ENCODE data around the gene GNAS-AS1.
"Not testable (repeated sequence)": the region's sequence is repeated elsewhere in the genome, so short reads cannot be mapped to it uniquely, and the experiment has no call there.

Gene GNAS-AS1

DNA sequence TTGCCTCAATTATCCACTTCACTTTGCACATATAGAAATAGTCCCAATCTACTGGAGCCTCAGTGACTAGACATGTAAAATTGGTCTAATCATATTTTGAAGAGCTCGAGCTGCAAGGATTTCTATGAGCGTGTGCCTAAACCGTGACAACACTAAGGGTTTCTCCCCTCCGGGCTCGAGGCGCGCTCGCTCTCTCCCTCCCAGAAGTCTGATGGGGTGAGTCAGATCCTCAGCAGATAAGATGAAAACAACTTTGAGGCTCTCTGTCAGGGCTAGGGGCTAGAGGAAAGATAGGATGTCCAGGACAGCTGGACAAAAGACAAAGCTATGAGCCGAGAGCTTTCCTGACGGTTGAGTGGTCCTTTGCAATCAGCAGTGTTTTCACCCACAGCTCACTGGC lies 16.8 kb downstream of the GNAS-AS1 start:
- no peak for DNase-seq

DNA sequence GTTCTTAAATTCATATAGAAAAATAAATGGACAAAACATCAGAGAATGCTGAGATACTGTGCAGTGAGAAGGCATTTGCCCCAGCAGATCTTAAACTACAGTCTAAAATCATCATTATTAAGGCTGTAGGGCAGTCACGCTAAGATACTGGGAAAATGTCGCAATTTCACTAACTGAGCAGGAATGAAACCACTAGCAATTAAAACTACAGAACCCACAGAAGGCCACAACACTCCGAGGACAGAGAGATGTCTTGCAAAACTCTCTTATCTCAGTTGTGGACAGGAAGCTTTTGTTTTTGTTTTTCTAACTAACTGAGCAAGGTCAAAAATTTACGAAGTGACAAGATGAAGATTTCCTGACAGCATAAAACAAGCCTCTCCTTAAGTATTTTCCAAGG lies 18.2 kb downstream of the GNAS-AS1 start:
- DNase-seq, result no peak

DNA sequence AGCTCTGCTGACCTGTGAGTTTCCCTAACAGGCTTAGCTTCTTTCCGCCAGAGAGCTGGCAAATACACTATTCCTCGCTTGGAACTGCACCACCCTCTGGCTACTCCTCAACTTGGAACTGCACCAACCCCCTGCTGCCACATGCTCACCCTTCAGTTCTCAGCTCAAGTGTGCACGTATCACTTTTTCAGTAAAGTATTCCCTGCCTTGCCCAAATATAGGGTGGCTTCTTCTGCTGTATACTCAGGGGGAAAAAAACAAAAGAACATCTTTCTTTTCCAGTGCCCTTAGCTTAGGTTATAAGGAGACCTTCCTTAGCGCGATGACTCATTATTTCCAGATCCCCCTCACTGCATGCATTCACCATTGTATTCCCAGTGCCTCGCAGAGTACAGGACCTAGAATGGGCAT lies 21.2 kb downstream of the GNAS-AS1 start:
- DNase-seq, result peak in 1 of 2 experiments; percentile 11

DNA sequence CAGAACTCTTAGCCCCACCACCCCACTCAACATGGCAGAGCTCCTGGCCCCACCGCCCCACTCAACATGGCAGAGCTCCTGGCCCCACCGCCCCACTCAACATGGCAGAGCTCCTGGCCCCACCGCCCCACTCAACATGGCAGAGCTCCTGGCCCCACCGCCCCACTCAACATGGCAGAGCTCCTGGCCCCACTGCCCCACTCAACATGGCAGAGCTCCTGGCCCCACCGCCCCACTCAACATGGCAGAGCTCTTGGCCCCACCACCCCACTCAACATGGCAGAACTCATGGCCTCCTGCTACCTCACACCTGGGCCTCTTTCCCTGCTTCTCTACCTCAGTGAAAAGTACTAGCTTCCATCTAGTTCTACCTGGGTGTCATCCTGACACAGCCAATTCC lies 21.9 kb downstream of the GNAS-AS1 start:
- DNase-seq, result not testable (repeated sequence)

DNA sequence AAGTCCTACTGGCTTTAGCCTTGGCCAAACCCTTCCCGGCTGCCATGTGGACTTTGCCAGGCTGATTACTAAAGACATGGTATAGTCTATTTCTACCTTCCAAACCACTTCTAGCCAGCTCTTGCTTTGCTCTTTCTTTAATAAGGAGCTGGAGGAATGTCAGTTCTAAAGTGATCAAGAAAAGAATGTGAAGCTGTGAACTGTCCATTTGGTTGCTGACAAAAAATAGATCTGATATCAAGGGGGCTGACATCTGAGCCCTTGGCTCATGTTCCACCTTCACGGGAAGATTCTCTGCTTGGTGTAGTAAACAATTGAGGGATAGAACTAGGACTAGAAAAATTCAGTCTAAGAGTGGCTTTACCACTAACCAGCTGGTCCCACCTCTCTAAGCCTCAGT lies 22.6 kb downstream of the GNAS-AS1 start:
- no peak for DNase-seq

GRCh38 chr20:58826271-58826670 lies 24.4 kb downstream of the GNAS-AS1 start:
- DNase-seq, result no peak

DNA sequence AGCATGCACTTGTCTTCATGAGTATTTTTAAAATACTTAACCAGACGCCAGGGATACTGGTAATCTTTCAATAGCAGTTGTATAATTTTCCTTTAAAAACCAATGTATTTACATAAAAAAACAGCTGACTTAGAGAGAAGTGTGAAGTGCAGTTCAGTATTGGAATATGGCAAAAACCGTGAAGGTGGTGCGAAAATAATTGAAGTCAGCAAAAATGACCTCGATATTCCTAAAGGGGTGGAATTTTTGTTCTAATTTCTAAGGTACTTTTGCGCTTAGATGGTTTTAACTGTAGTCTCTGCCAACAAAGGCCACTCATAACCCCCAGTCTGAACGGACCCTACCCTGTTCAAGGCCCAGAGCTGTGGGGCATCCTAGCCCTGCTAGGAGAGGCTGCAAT lies 25.3 kb downstream of the GNAS-AS1 start:
- DNase-seq, result no peak

GRCh38 chr20:58824843-58825242 lies 25.9 kb downstream of the GNAS-AS1 start:
- no peak for DNase-seq

DNA sequence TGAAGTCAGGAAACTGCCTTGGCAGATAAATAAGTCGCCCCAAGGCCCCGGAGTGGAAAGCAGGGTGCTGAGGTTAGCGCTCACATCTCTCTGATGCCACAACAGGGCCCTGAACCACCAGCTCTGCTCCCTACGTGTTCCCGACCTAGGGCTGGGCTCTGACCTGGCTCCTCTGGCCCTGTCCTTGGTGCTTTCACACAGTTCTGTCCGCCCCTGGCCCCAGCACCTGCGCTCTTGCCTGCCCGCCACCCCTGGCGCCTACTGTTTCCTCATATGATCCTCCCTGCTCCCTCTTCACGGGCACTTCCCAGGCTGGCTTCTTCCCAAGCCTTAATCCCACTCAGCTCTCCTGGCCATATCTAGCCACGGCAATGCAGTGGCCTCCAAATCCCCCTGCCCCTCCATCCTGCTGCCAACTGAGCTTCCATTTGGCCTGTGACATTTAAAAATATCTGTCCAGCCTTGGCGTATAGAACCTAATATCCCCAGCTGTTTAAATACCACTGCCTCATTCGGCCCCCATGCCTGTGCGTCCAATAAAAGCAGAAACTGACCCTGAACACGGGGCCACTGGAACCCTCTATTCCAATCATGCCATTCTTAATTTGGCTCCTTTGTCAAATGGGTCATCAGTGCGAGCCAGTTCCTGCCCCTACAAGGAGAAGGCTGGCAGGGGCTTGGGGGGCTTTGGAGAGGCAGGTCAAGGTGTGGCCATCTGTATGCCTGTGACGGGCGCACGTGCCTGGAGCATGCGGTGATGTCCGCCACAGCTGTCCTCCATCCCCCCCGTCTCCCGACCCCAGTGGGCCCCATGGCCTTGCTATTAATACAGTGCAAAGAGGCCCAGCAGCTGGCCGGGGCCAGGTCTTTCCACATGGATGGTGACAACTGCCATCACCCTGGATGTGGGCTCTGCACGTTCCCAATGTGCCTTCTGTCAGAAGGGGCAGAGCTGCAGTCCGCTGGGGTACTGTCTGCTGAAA lies 27.7 kb downstream of the GNAS-AS1 start:
- DNase-seq, result no peak

DNA sequence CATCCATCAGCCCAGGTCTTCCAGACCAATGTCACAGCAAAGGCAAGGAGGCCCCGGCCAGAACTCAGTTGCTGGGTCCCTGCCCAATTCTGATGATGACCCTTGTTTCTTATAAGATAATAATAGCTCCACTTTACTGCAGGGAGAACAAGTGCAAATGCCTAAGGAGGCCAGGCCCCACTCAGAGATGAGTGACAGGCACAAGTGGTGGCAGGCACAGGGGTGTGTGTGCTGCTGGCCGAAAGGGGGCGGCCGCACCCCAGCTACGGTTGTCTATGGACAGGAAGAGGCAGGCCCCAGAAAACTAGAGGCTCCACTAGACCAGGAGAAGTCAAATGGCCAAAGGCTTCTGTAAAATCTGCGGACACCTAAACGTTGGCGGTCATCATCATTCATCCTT lies 28.6 kb downstream of the GNAS-AS1 start:
- DNase-seq, result no peak

DNA sequence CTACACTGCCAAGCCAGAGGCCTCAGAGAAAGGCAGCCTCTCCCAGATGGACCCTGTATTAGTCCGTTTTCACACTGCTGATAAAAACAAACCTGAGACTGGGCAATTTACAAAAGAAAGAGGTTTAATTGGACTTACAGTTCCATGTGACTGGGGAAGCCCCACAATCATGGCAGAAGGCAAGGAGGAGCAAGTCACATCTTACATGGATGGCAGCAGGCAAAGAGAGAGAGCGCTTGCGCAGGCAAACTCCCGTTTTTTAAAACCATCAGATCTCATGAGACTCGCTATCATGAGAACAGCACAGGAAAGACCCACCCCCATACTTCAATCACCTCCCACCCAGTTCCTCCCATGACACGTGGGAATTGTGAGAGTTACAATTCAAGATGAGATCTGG lies 30.2 kb downstream of the GNAS-AS1 start:
- DNase-seq, result not testable (repeated sequence)

DNA sequence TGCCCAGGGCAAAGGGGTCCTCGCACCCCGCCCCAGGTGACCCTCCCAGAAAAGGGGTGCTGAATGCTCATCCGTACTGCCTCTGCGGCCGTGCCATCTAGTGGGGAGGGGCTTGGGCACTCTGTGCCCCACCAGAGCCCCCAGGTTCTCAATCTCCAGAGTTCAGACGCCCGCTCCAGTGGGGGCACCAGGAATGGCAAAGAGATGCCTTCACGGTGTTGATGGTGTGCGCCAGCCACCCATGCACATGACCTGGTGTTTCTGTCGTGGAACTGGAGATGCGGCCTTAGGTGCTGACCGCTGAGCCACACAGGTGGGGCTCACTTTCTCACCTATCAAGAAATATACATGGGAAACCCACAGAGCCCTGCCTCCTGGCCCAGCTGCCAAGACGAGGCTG lies 30.8 kb downstream of the GNAS-AS1 start:
- no peak for DNase-seq

GRCh38 chr20:58818586-58819285 lies 32.0 kb downstream of the GNAS-AS1 start:
- DNase-seq, result no peak

- DNase-seq, result no peak
Measured at GRCh38 chr20:58817748-58818147, 33.0 kb downstream of the GNAS-AS1 start.

GRCh38 chr20:58816957-58817651 lies 33.6 kb downstream of the GNAS-AS1 start:
- no peak for DNase-seq

DNA sequence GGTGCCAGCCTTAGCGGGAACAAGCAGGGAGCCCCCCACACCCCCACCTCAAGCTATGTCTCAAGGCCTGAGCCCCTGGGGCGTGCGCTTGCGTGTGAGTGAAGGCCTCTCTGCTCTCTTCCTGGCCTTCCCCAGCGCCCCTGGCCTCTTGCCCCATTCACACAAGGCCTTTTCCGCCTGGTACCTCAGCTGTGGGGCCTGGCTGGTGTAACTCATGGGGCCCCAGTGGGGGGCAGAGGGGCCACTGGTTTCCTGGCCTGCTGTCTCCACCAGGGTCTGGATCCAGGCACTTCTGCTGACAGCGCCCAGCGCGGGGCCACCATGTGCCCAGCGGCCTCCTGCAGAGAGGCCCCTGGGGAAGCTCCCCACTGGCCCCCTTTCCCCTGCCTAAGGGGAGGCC lies 34.7 kb downstream of the GNAS-AS1 start:
- no peak for DNase-seq

- no peak for DNase-seq
Measured at GRCh38 chr20:58815448-58815847, 35.3 kb downstream of the GNAS-AS1 start.

DNA sequence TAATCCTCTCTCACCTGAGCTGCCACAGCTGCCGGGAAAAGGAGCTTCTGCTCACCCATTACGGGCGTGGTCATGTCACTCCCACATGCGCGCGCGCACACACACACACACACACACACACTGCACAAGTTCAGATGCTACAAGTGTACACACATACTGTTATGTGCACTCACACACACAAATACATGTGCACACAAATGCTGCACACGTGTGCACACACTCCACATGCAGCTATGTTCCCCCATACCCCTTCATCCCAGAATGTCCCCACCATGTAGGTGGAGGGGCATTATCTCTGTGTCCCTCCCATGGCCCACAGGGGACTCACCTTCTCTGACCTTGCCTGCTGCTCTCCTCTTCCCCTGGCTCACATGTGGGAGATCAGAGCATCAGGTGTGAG lies 37.3 kb downstream of the GNAS-AS1 start:
- no peak for DNase-seq

- no peak for DNase-seq
Measured at GRCh38 chr20:58811334-58811733, 39.4 kb downstream of the GNAS-AS1 start.

- no peak for DNase-seq
Measured at GRCh38 chr20:58810879-58811250, 39.8 kb downstream of the GNAS-AS1 start.

- DNase-seq, result no peak
Measured at GRCh38 chr20:58810116-58810878, 40.4 kb downstream of the GNAS-AS1 start.

DNA sequence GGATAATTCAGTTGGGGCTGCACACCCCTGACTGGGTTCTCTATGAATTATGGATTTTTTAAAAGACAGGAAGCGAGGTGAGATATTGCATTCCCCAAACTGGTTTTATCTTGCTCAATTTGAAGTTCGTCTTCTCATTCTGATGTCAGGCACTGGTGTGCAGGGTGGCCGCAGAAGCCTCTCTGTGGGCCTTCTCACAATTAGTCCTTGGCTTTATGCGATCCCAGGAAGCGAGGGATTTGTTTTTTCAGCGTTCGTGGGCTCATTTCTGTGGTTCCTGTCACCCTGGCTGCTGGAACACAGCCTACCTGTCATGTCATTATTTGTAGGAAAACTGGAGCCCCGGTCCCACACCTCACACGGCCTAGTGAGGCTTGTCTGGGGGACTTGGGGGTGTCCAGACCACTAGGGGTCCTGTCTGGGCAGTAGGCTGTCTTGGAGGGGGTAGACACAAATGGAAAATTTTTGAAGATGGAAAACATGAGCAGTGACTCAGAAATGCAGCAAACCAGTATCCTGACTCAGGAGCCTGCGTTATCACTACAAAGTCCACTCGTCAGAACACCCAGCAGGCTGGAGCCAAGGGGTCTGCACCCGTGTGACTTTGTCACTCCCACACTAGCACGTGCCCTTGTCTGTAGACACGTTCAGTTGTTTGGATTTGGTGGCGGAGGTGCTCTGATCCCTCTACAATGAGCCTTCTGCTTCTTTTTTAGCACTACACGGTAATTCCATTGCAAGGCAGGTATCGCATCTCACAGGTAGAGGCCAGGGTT lies 42.2 kb downstream of the GNAS-AS1 start:
- no peak for DNase-seq

Measured in NCI-H526 (cell line).